Activated CD4-positive, alpha-beta T cell treated with anti-CD3 and anti-CD28 coated beads, Interleukin-10, Interleukin-2, amounts not matched to agents 100 ng/mL and 50 ng/mL, durations not matched to agents 16 hours and 8 hours (primary cell): Measurements from ENCODE around the gene FBLIM1.
"Not testable (repeated sequence)": the region's sequence is repeated elsewhere in the genome, so short reads cannot be mapped to it uniquely, and the experiment has no call there.

Experiments
- DNase-seq: peaks from one replicate; pipeline ENCODE4 v3.0.0-alpha.2; 2020

FBLIM1 gene

DNA sequence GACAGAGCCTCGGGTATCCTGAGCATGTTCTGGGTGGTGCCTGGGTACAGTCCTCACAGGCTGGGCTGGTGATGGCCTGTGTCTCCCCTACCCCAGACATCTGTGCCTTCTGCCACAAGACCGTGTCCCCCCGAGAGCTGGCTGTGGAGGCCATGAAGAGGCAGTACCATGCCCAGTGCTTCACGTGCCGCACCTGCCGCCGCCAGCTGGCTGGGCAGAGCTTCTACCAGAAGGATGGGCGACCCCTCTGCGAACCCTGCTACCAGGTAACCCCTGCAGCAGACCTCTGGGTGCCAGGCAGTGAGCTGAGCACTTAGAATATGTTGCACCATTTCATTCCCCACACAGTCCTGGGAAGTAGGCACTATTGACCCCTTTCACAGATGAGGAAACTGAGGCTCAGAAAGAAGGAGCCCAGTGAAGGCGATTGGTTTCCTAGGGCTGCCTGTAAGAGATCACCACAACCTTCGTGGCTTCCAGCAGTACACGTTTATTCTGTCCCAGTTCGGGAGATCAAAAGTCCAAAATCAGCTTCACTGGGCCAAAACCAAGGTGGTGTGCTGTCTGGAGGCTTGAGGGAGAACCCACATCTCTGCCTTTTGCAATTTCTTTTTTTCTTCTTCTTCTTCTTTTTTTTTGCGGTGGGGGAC, 11.8 kb downstream of the FBLIM1 start:
- no peak for DNase-seq

DNA sequence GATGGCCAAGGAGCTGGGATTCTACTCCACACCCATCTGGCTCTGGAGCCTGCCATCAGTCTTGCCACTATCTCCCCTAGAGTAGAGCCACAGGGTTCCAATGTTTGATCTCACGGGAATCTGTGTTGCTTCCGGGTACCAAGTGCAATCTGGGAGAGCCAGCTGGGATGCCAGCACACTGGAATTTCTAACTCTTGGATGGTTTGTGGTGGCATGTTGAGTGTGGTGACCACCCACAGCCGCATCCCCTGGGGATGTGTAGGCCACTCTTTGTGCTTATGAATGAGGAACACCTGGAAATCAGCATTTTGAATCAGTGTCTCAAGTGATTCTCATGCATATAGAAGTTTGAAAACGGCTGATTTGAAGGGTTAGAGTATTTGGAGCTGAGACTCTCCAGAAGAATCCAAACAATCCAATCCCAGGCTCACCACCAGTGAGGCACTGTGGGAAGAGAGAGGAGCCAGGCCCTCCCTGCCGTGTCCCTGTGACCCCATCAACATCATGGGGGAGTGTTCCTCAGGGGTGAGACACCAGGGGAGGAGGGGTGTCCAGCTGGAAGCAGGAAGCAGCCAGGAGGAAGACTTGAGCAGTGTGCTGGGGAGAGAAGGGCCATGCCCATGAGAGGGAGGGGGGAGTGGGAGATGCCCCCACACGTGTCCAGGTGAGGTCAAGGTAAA, 13.4 kb downstream of the FBLIM1 start:
- no peak for DNase-seq

DNA sequence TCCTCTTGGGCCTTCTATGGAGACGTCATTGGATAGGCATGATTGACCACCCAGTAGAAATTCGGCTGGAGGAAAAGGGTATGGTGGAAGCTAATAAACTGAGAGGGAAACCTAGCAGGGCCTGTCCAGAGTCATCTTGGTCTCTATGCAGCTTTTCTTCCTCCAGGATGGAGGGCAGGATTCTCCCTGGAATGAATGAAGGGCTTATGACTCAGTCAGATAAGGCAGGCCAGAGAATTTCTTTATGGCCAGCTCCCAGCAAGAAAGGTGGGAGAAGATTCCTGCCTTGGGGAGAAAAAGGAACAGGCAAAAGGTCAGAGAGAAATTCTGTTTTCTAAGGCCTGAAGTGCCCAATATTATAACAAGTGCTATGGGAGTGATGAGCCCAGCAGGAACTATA, 17.1 kb downstream of the FBLIM1 start:
- DNase-seq, result no peak

DNA sequence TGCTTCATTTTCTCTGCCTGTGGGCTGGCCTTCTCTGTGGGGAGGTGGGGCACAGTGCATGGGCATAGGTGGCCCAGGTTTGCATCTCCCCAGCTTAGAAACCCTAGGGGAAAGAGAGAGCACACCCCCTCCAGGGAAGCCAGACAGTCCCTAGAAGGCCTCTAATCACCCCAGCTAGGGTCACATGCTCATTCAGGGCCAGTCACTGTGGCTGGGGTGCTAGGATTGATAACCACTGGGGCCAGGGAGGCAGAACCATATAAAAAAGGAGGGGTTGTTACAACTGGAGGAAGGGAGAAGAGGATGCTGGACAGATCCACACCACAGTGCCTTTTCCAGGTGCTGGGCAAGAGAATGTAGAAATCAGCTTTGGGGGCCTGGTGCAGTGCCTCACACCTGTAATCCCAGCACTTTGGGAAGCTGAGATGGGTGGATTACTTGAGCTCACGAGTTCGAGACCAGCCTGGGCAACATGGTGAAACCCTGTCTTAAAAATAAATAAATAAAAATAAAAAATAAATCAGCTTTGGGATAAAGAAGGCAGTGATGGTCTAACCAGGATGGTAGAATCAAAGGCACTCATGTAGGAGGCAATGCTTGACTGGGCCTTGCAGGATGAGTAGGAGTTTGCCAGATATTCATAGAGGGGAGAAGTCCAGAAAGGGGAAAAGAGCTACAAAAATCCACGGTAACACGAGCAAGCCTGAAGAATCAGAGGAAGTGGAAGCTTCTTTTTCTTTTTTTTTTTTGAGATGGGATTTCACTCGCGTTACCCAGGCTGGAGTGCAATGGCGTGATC, 19.5 kb downstream of the FBLIM1 start:
- DNase-seq, result no peak

DNA sequence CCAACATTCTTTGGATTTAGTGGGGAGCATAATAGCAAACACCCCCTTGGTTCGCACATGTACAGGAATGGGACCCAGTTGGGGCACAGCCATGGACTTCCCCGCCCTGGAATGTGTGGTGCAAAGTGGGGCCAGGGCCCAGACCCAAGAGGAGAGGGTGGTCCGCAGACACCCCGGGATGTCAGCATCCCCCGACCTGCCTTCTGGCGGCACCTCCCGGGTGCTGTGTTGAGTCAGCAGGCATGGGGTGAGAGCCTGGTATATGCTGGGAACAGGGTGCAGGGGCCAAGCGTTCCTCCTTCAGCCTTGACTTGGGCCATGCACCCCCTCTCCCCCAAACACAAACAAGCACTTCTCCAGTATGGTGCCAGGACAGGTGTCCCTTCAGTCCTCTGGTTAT, 27.1 kb downstream of the FBLIM1 start:
- no peak for DNase-seq

DNA sequence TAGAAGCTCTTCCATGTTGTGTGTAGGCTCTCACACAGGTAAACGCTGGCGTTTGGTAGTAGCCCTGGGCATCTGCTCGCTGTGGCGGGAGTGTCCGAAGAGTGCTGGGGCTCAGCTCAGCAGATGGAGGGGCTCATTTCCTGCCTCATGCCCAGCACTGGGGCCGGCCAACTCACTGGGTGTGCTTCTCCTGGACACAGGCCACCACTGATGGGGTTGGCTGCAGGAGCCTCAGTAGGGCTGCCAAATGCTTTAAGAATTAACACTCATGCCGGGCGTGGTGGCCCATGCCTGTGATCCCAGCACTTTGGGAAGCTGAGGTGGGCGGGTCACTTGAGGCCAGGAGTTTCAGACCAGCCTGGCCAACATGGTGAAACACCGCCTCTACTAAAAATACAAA, 28.0 kb downstream of the FBLIM1 start:
- no peak for DNase-seq

DNA sequence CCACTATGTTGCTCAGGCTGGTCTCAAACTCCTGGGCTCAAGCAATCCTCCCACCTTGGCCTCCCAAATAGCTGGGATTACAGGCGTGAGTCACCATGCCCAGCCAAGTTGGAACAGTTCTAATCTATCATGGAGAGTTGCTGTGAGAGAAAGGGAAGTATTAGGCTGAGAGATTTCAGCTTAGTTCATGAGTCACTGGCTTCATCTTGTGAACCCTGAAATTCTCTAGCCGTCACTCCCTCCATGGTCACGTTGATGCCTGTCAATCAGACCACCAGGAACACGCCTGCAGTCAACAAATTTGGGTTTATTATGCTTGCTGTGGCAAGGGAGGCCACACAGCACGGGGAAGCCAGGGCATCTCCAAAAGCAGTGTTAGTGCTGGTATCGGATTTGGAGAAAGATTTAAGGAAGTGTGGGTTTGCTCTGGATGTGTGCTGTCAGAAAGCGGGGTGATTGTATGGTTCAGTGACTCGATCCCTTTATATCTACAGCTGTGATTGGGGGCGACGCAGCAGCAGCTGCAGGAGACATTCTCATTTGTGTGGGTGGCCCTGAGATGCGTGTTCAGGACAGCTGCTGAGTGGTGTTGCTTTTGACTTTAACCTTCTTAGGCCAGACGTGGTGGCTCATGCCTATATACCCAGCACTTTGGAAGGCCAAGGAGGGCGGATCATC, 30.2 kb downstream of the FBLIM1 start:
- no peak for DNase-seq

DNA sequence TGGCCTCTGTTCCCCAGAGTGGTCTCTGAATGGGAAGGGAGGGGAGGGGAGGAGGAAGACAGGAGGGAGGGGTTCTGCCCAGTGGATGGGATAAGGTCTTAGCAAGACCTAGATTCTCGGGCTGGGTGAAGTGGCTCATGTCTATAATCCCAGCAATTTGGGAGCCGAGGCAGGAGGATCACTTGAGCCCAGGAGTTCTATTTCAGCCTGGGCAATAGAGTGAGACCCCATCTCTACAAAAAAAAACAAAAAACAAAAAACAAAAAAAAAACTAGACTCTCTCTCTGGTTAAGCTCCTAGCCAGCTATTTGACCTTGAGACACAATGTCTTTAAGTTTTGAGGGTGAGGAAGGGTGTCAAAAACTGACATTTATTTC, 37.5 kb downstream of the FBLIM1 start:
- DNase-seq, result no peak

DNA sequence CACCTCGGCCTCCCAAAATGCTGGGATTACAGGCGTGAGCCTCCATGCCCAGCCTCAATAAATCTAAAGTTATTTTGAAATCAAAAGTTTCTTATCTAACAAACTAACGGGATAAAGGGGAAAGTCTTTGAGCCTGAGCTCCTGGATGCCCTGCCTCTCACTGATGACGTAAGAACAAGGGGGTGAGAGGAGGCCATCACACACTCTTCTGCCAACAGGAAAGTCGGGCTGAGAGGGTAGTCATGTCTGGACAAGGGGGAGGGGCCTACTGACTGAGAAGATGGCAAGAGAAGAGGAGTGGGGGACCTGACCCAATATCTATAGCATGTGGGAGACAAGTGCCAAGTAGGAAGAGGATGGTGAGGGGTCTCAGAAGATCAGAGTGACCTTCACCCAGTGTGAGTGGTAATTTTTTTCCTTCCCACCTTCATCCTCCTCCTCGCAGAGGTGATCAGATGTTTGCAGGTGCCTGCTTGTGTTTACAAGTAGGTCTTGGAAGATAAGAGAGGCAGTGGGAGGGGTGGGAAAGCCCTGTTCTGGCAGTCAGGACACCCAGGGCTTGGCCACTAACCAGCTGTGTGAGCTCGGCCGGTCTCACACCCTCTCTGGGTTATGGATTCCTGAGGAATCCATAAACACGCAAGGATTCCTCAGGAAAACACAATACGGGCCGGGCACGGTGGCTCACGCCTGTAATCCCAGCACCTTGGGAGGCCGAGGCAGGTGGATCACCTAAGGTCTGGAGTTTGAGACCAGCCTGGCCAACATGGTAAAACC, 39.2 kb downstream of the FBLIM1 start:
- DNase-seq, result no peak

DNA sequence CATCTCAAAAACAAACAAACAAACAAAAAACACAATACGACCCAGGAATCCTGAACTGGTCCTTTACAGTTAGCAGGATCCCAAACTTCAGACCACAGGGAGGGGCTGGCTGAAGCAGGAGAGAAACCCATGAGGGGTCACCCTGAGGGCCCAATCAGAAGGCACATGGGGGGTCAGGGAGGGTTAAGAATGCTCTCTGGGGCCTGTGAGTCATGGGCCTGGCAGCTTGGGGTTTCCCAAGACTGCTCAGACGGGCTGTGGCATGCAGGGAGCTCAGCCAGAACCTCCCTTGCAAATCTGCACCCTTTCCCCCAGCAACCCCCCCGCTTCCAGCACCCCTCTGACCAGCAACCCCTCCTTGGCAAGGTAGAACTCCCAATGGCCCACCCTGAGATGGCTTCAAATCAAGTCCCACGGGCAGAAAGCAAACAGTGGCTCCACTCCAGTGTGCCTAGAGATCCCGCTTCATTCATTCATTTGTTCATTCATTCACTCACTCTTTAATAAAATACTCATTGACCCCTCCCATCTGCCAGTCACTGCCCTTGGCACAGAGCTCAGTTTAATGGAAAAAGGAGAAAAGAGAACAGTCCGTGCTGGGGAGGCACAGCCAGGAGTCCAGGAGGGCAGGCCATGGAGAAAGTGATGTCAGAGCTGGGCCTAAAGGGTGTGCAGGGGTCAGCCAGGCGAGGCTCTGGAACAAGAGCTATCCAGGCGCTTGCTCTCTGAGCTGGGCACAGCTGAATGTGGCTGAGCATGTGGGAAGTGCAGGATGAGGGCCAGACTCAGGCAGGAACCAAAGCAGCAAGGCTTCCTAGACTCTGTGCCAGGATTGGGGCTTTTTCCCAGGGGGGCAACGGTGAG, 40.6 kb downstream of the FBLIM1 start:
- DNase-seq, result peak; percentile 19

DNA sequence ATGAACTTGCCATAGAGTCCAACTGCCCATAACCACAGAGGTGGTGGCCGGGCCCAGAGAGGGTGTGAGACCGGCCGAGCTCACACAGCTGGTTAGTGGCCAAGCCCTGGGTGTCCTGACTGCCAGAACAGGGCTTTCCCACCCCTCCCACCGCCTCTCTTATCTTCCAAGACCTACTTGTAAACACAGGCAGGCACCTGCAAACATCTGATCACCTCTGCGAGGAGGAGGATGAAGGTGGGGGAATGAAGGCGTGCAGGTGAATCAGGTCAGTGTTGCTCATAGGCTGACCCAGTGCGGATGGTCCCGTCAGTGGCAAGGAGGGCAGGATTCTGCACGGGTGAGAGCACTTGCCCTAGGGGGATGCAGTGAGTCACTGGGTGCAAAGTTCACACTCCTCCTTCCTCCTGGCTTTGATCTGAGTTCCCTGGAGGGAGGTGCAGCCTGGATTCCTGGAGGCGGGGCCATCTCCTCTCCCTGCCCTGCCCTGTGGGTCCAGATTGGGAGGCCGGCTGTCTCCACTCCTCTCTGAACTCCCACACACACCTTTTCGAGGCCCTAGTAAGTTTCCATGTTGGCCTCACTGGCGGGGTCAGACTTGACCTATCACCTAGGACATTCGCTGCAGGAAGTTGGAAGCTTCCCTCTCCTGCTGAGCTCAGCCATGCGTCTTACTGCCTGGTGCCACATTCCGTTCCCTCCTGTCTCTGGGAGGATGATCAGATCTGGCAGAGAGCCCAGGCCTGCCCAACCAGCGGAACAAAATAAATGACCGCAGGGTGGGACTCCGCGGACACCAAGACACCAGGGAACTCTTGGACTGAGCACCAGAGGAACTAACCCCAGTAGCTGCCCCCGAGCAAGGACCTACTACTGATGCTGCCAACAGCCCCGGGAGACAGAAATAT, 41.6 kb downstream of the FBLIM1 start:
- no peak for DNase-seq

DNA sequence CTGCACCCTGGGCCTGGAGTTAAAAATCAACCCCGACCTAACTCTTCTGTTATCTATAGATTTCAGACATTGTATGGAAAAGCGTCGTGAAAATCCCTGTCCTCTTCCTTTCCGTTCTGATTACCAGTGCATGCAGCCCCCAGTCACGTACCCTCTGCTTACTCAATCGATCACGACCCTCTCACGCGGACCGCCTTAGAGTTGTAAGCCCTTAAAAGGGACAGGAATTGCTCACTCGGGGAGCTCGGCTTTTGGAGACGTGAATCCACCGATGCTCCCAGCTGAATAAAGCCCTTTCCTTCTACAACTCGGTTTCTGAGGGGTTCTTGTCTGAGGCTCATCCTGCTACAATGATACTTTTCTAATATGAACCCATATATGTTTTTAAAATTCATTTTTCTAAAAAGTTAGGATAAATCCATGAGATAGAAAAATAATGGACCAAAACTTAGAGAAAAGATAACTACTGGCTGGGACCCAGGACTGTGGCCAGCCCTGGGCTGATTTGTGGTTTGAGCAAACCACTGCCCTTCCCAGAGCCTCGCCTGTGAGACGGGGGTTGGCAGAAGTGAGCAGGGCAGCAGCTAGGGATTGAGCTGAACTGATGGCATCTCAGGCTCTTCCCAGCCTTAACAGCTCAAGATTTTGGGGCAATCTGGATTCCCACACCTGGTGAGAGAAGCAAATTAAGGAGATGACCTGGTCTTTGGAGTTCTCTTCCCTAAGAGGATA, 43.8 kb downstream of the FBLIM1 start:
- DNase-seq, result no peak

DNA sequence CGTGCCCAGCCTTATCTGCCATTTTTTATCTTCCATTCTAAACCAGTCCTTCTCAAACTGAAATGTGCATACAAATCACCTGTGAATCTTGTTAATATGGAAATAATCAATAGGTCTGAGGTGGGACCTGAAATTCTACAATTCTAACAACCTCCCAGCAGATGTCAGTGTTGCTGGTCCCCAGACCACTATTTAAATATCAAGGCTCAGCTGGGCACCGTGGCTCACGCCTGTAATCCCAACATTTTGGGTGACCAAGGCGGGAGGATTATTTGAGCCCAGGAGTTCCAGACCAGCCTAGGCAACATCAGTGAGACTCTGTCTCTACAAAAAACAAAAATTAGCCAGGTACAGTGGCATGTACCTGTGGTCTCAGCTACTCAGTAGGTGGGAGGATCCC, 44.8 kb downstream of the FBLIM1 start:
- peak; percentile 30 for DNase-seq

DNA sequence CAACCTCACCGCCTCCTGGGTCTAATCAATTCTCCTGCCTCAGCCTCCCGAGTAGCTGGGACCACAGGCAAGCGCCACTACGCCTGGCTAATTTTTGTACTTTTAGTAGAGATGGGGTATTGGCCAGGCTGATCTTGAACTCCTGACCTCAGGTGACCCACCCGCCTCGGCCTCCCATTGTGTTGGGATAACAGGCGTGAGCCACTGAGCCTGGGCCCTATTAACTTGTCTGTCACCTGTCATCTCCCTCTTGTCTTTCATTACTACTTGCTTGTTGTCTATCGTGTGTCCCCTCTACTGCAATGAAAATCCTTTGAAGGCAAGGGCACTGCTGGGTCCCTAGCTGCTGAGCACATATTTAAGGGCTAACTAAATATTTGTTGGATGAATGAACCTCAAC, 45.5 kb downstream of the FBLIM1 start:
- DNase-seq, result no peak

DNA sequence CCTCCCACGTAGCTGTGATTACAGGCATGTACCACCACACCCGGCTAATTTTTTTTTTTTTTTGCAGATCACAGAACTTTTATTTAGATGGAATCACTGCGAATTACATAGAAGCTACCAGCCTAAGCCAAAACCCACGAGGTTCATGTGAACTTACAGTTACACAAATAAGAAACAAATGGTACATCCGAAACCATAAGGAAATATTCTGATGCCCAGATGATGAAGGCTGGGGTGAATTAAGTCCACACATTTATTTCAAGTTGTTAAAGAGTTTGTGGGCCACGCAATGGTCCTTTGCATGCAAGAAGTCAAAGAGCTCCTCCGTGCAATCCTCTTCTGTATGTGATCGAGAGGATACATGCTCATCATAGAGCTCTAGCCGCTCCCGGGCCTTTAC, 48.5 kb downstream of the FBLIM1 start:
- DNase-seq, result no peak

DNA sequence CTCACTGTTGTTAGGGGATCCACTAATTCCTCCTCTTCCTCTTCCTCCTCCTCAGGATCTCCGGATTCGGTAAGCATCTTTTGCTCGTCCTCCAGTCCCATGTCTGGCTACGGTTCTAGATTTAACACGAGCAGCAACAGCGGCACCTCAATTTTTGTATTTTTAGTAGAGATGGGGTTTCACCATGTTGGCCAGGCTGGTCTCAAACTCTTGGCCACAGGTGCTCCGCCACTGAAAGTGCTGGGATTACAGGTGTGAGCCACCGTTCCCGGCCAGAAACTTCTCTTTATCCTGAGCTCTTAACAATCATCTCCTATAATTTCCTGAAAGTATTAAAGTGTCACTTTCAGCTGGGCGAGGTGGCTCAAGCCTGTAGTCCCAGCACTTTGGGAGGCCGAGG, 49.0 kb downstream of the FBLIM1 start, which contains the start of gene UQCRHL:
Gene UQCRHL, minus strand, starts transcription at position 101 of the 400 bp plus-strand sequence. Its CDS starts 0 bp downstream, at position 101.
- not testable (repeated sequence) for DNase-seq

DNA sequence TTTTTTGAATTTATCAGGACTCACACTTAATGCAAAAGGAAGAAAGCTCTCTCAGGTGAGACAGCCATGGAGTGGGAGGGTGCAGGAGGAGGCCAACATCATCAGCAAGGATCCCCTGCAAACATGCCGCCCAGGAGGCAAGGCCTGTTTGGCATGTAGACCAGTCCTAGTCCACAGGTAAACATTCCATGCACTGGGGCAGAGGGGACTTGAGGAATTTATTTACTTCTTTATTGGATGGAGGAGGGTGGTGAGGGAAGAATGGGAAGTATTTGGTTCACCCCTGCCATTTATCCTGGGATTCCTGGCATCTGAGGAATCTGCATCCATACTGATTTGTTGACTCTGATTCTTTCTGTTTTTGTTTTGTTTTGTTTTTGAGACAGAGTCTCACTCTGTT, 50.4 kb downstream of the FBLIM1 start:
- no peak for DNase-seq

DNA sequence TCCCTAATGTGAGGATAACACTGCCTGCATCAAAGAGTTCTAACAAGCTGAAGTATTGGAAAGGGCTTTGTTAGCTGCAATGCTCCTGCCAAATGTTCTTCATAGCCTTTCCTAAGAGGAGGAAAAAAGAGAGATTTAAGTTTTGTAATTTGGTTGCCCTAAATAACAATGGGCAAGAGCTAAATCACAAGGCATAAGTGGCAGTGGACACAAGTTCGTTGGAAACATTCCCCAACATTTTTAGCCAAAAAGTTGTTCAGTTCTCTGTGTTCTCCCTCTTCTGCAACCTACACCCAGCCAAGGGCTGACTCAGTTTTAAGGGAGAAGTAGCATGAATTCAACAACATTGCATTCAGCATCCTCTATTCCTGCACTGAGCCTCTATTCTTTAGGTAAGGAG, 51.5 kb downstream of the FBLIM1 start:
- DNase-seq, result no peak

DNA sequence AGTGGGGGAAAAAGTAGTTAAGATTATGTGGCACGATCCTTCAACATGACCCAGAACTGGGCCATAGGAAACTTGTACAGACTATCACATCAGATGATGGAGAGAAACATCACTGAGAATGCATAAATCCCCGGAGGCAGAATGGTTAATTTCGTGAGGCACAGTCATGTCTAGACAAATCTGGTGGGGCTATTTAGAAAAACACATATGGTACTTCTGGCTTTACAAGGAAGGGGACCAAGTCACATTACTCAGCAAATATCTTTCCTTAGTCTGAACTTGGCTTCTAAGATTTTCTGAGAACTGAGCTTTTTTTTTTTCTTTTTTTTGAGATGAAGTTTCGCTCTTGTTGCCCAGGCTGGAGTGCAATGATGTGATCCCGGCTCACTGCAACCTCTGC, 58.1 kb downstream of the FBLIM1 start:
- DNase-seq, result peak; percentile 26

DNA sequence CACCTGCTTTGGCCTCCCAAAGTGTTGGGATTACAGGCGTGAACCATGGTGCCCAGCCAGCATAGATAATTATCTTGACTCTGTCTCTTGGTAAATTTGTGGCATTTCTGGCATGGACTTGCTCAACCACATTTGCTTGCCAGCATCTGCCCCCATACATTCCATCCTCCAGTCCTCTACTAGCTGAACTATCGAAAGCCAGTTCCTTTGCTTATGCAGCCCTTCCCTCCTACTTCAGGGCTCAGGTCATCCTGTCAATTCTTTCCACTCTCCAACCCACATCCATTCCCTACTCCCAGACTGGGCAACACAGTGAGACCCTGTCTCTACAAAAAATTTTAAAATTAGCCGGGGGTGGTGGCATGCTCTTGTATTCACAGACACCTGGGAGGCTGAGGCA, 61.9 kb downstream of the FBLIM1 start:
- no peak for DNase-seq
